RWPE2 (cell line): ENCODE data around the gene COL26A1.
A peak's percentile ranks its signal among the peaks of the same experiment; 100 is the strongest.
"Not testable (repeated sequence)": the region's sequence is repeated elsewhere in the genome, so short reads cannot be mapped to it uniquely, and the experiment has no call there.

Experiments
- ATAC-seq: fragments of 200-7000 bp; cut with Tn5 transposase; 3 replicates; pipeline ENCODE4 v1.9.1; 2021; ENCODE audit warnings: low read depth
- DNase-seq: peaks from one replicate; pipeline ENCODE4 v3.0.0-alpha.2; 2020; ENCODE audit warnings: low spot score
- H3K27ac ChIP-seq: fragments of 450-650 bp; 2 replicates; pipeline ENCODE4 v1.5.1; 2017; ENCODE audit warnings: mild to moderate bottlenecking; ENCODE audit not compliant: poor library complexity, severe bottlenecking
- H3K27me3 ChIP-seq: fragments of 250-450 bp; sonication (Bioruptor Pico); 2 replicates; pipeline ENCODE4 v1.5.1; 2021; ENCODE audit warnings: mild to moderate bottlenecking, moderate library complexity; ENCODE audit not compliant: insufficient read depth, poor library complexity, severe bottlenecking
- H3K36me3 ChIP-seq: fragments of 250-450 bp; sonication (Bioruptor Pico); 2 replicates; pipeline ENCODE4 v1.5.1; 2020; ENCODE audit warnings: low read depth, mild to moderate bottlenecking, moderate library complexity
- H3K4me1 ChIP-seq: fragments of 250-450 bp; sonication (Bioruptor Pico); 2 replicates; pipeline ENCODE4 v1.5.1; 2021; ENCODE audit warnings: mild to moderate bottlenecking, moderate library complexity; ENCODE audit not compliant: insufficient read depth, poor library complexity, severe bottlenecking
- H3K4me3 ChIP-seq: fragments of 250-450 bp; sonication (Bioruptor Pico); 2 replicates; pipeline ENCODE4 v1.5.1; 2021; ENCODE audit warnings: mild to moderate bottlenecking, moderate library complexity; ENCODE audit not compliant: severe bottlenecking
- H3K9me3 ChIP-seq: fragments of 250-450 bp; sonication (Bioruptor Pico); 2 replicates; pipeline ENCODE4 v1.5.1; 2021; ENCODE audit warnings: mild to moderate bottlenecking, moderate library complexity; ENCODE audit not compliant: severe bottlenecking
- CTCF ChIP-seq: fragments of 450-650 bp; IDR thresholded peaks from one replicate; pipeline ENCODE4 v1.5.1; 2017; ENCODE audit warnings: mild to moderate bottlenecking, moderate library complexity; ENCODE audit not compliant: poor library complexity, severe bottlenecking

COL26A1 gene

GRCh38 chr7:101556453-101556968 is 193.8 kb downstream of the COL26A1 start:
- TF ChIP-seq CTCF = no peak
- Histone ChIP-seq H3K4me3 (no peak overlapping the region), H3K27ac (no peak overlapping the region), H3K27me3 (no peaks in the 10 kb centered on the region), H3K36me3 (no peaks in the 10 kb centered on the region), H3K4me1 (no peaks in the 10 kb centered on the region), H3K9me3 (no peaks in the 10 kb centered on the region)
- DNase-seq (no peak), ATAC-seq (no peak)

GRCh38 chr7:101557421-101557820 is 194.7 kb downstream of the COL26A1 start:
- H3K27ac ChIP-seq = no peak overlapping the region
- H3K4me1 ChIP-seq = no peaks in the 10 kb centered on the region
- no peak for DNase-seq
- no peak overlapping the region for H3K4me3 ChIP-seq
- H3K36me3 ChIP-seq = no peaks in the 10 kb centered on the region
- H3K27me3 ChIP-seq = no peaks in the 10 kb centered on the region
- no peak for TF ChIP-seq CTCF
- no peaks in the 10 kb centered on the region for H3K9me3 ChIP-seq
- no peak for ATAC-seq

- no peak for TF ChIP-seq CTCF
- Histone ChIP-seq H3K27me3 (no peaks in the 10 kb centered on the region), H3K4me3 (no peak overlapping the region), H3K9me3 (no peaks in the 10 kb centered on the region), H3K4me1 (no peaks in the 10 kb centered on the region), H3K36me3 (no peaks in the 10 kb centered on the region), H3K27ac (no peak overlapping the region)
- ATAC-seq (no peak), DNase-seq (peak; percentile 31)
These were observed 195.5 kb downstream of the COL26A1 start for GRCh38 chr7:101557978-101558741.

- no peak for TF ChIP-seq CTCF
- no peak overlapping the region for H3K27ac ChIP-seq
- H3K36me3 ChIP-seq = no peaks in the 10 kb centered on the region
- peak; percentile 35; the same call in 1 of the 3 replicates for ATAC-seq
- peak; percentile 29 for DNase-seq
- H3K4me3 ChIP-seq = no peak overlapping the region
- no peaks in the 10 kb centered on the region for H3K27me3 ChIP-seq
- H3K9me3 ChIP-seq = no peaks in the 10 kb centered on the region
- H3K4me1 ChIP-seq = no peaks in the 10 kb centered on the region
These were observed 196.2 kb downstream of the COL26A1 start for GRCh38 chr7:101558742-101559325.

GRCh38 chr7:101559586-101559985 is 196.9 kb downstream of the COL26A1 start:
- Histone ChIP-seq H3K4me3 (no peak overlapping the region), H3K9me3 (no peaks in the 10 kb centered on the region), H3K36me3 (no peaks in the 10 kb centered on the region), H3K4me1 (no peaks in the 10 kb centered on the region), H3K27me3 (no peaks in the 10 kb centered on the region), H3K27ac (no peak overlapping the region)
- no peak for ATAC-seq
- peak; percentile 16 for DNase-seq
- no peak for TF ChIP-seq CTCF

- ATAC-seq, H3K4me1 ChIP-seq, H3K27me3 ChIP-seq, H3K36me3 ChIP-seq, H3K4me3 ChIP-seq, H3K9me3 ChIP-seq, H3K27ac ChIP-seq: not testable (repeated sequence)
- peak; percentile 15 for DNase-seq
These were observed 197.3 kb downstream of the COL26A1 start for GRCh38 chr7:101560021-101560420.
